Measurements from ENCODE around the gene RIT1. TPM values are rescaled to one million over a fixed set of nuclear protein-coding genes. Genes with fewer than 3 reads are reported as not detected.

The RIT1 gene
- total RNA-seq, 3 donors from 2014 or later = 21.8 to 29.7 (median 23.5) TPM

- DNase-seq (no peak), ATAC-seq (no peak)
- Histone ChIP-seq H3K36me3 (ENCODE audit: low read depth) (peaks cover 47% of the 10 kb centered on the region), H3K9me3 (no peaks in the 10 kb centered on the region), H3K4me3 (no peak overlapping the region), H3K4me1 (ENCODE audit: low read depth) (no peaks in the 10 kb centered on the region)
- no peak for TF ChIP-seq CTCF (IDR thresholded peaks at IDR 0.05)
- intact Hi-C loops (cut with DNase I, micrococcal nuclease) = no loop called here
Observed at GRCh38 chr1:155919801-155920200, 8.7 kb upstream of the RIT1 start.

GRCh38 chr1:155918660-155919059, 7.5 kb upstream of the RIT1 start:
- intact Hi-C loops (cut with DNase I, micrococcal nuclease) = no loop called here
- no peak for TF ChIP-seq CTCF (IDR thresholded peaks at IDR 0.05)

GRCh38 chr1:155913969-155914757, 3.0 kb upstream of the RIT1 start:
- no peak overlapping the region for H3K4me3 ChIP-seq
- intact Hi-C loops (cut with DNase I, micrococcal nuclease) = no loop called here
- no peaks in the 10 kb centered on the region for H3K9me3 ChIP-seq
- H3K4me1 ChIP-seq (ENCODE audit: low read depth) = peaks cover 9% of the 10 kb centered on the region
- ATAC-seq (no peak), DNase-seq (no peak)
- TF ChIP-seq CTCF (IDR thresholded peaks at IDR 0.05) = no peak
- peaks cover 22% of the 10 kb centered on the region for H3K36me3 ChIP-seq (ENCODE audit: low read depth)

More at GRCh38 chr1:155918660-155919059, 7.5 kb upstream of the RIT1 start:
- no peak overlapping the region for H3K4me3 ChIP-seq
- ATAC-seq (no peak), DNase-seq (no peak)
- peaks cover 45% of the 10 kb centered on the region for H3K36me3 ChIP-seq (ENCODE audit: low read depth)
- no peaks in the 10 kb centered on the region for H3K9me3 ChIP-seq
- no peaks in the 10 kb centered on the region for H3K4me1 ChIP-seq (ENCODE audit: low read depth)

GRCh38 chr1:155912056-155912536, 947 bp upstream of the RIT1 start:
- Histone ChIP-seq H3K9me3 (no peaks in the 10 kb centered on the region), H3K4me1 (ENCODE audit: low read depth) (peaks cover 9% of the 10 kb centered on the region), H3K36me3 (ENCODE audit: low read depth) (peaks cover 12% of the 10 kb centered on the region), H3K4me3 (no peak overlapping the region)
- ATAC-seq = peak; percentile 32
- DNase-seq = peak in 1 of 3 donors; percentile 14
- intact Hi-C loops (cut with DNase I, micrococcal nuclease) = no loop called here
- TF ChIP-seq CTCF (IDR thresholded peaks at IDR 0.05) = no peak

- DNase-seq (peak in 2 of 3 donors; percentile 32 to 48), ATAC-seq (peak; percentile 48)
- Histone ChIP-seq H3K4me3 (peak overlapping the region; percentile 54), H3K4me1 (ENCODE audit: low read depth) (peaks cover 9% of the 10 kb centered on the region), H3K9me3 (no peaks in the 10 kb centered on the region), H3K36me3 (ENCODE audit: low read depth) (peaks cover 3% of the 10 kb centered on the region)
- intact Hi-C loops (cut with DNase I, micrococcal nuclease) = no loop called here
- TF ChIP-seq CTCF (IDR thresholded peaks at IDR 0.05) = no peak
Observed at GRCh38 chr1:155910621-155911121, 478 bp downstream of the RIT1 start.

All from mucosa of descending colon (tissue), 3 donors.